H1 (cell line): ENCODE data around the gene KANSL1L.

Source experiments
- BRCA1 ChIP-seq: IDR thresholded peaks from 2 replicates; pipeline ENCODE4 v1.6.1; 2012; ENCODE audit warnings: low read depth, low read length, improper control_type of control experiment
- CBX8 ChIP-seq: fragments of 300-800, 300-1000 bp; sonication (generic); IDR thresholded peaks from 2 replicates; pipeline ENCODE4 v1.7.1; 2016; ENCODE audit warnings: low read depth, low read length, borderline replicate concordance
- CHD2 ChIP-seq: IDR thresholded peaks from 2 replicates; pipeline ENCODE4 v1.6.1; 2012; ENCODE audit warnings: low read length, improper control_type of control experiment
- EGR1 ChIP-seq: IDR thresholded peaks from 2 replicates; pipeline ENCODE4 v1.6.1; 2011; ENCODE audit warnings: low read depth, low read length, borderline replicate concordance
- EP300 ChIP-seq, 2 experiments: IDR thresholded peaks; 1 replicate in 1 of 2; 2 replicates in 1 of 2; pipeline ENCODE4 v1.6.1; 2011 to 2012; ENCODE audit warnings: low read depth in 2 of 2, low read length in 2 of 2, mild to moderate bottlenecking in 2 of 2, borderline replicate concordance in 1 of 2, inconsistent platforms in 1 of 2, moderate library complexity in 1 of 2
- MAX ChIP-seq: IDR thresholded peaks from 2 replicates; pipeline ENCODE4 v1.6.1; 2012; ENCODE audit warnings: inconsistent platforms
- PHF8 ChIP-seq: fragments of 200-600 bp; sonication (generic); conservative IDR thresholded peaks from 2 replicates; pipeline ENCODE4 v1.7.1; 2012; ENCODE audit warnings: low read depth, mild to moderate bottlenecking, inconsistent platforms, low read length, moderate library complexity
- POLR2A ChIP-seq, 2 experiments: IDR thresholded peaks; 1 replicate in 1 of 2; 2 replicates in 1 of 2; pipeline ENCODE4 v1.6.1; 2011; ENCODE audit warnings: low read depth in 2 of 2, low read length in 2 of 2, mild to moderate bottlenecking in 2 of 2; ENCODE audit errors: control extremely low read depth in 1 of 2
- SIN3A ChIP-seq, 2 experiments: IDR thresholded peaks in 1 of 2; conservative IDR thresholded peaks in 1 of 2; 2 replicates each; pipeline ENCODE4 v1.6.1; 2011 to 2012; ENCODE audit warnings: low read length in 2 of 2, improper control_type of control experiment in 1 of 2, low read depth in 1 of 2, mild to moderate bottlenecking in 1 of 2
- SRF ChIP-seq: IDR thresholded peaks from 2 replicates; pipeline ENCODE4 v1.6.1; 2011; ENCODE audit warnings: mild to moderate bottlenecking, low read depth, low read length, moderate library complexity
- SUZ12 ChIP-seq: fragments of 200-600 bp; sonication (generic); IDR thresholded peaks from 2 replicates; pipeline ENCODE4 v1.6.1; 2012; ENCODE audit warnings: mild to moderate bottlenecking, inconsistent platforms, low read length, moderate library complexity, mixed read lengths
- TAF1 ChIP-seq: IDR thresholded peaks from 2 replicates; pipeline ENCODE4 v1.6.1; 2011; ENCODE audit warnings: mild to moderate bottlenecking, low read depth, low read length
- TF ChIP-seq, protein P1 (sequence below), 3 experiments: IDR thresholded peaks; 1 replicate in 2 of 3; 2 replicates in 1 of 3; pipeline versions ENCODE4 v1.5.1 to v1.6.1; 2011; ENCODE audit warnings: low read length in 3 of 3, mild to moderate bottlenecking in 3 of 3, inconsistent platforms in 2 of 3, low read depth in 1 of 3, moderate library complexity in 1 of 3; ENCODE audit not compliant: insufficient read depth in 1 of 3; ENCODE audit errors: control extremely low read depth in 1 of 3

GRCh38 chr2:210050885-210051284 is 120.3 kb downstream of the KANSL1L start:
- TF ChIP-seq EP300 (IDR thresholded peaks at IDR 0.05; ENCODE audit: borderline replicate concordance in 1 of 2, low read depth in 2 of 2, low read length in 2 of 2) (no peak), BRCA1 (no peak), CHD2 (no peak), MAX (no peak), SRF (no peak), SUZ12 (no peak), SIN3A (conservative IDR thresholded peaks at IDR 0.05 in 1 of 2, IDR thresholded peaks at IDR 0.05 in 1 of 2; ENCODE audit: low read depth in 1 of 2, low read length in 2 of 2) (no peak), POLR2A (IDR thresholded peaks at IDR 0.05; ENCODE audit: control extremely low read depth in 1 of 2, low read depth in 2 of 2, low read length in 2 of 2) (no peak), PHF8 (no peak), CBX8 (no peak), TAF1 (no peak), EGR1 (no peak)
- TF ChIP-seq, protein P1, sequence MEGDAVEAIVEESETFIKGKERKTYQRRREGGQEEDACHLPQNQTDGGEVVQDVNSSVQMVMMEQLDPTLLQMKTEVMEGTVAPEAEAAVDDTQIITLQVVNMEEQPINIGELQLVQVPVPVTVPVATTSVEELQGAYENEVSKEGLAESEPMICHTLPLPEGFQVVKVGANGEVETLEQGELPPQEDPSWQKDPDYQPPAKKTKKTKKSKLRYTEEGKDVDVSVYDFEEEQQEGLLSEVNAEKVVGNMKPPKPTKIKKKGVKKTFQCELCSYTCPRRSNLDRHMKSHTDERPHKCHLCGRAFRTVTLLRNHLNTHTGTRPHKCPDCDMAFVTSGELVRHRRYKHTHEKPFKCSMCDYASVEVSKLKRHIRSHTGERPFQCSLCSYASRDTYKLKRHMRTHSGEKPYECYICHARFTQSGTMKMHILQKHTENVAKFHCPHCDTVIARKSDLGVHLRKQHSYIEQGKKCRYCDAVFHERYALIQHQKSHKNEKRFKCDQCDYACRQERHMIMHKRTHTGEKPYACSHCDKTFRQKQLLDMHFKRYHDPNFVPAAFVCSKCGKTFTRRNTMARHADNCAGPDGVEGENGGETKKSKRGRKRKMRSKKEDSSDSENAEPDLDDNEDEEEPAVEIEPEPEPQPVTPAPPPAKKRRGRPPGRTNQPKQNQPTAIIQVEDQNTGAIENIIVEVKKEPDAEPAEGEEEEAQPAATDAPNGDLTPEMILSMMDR (IDR thresholded peaks at IDR 0.05; ENCODE audit: control extremely low read depth in 1 of 3, insufficient read depth in 1 of 3, low read depth in 1 of 3, low read length in 3 of 3), result no peak
